Measurements from ENCODE around the gene HS3ST3A1.

The HS3ST3A1 gene

GRCh38 chr17:13476720-13477119 lies 125.0 kb downstream of the HS3ST3A1 start:
- DNase-seq: peak; percentile 15
- WGBS (ENCODE audit: extremely low coverage, insufficient coverage, low lambda C conversion rate): no CpG with 5 or more reads among the region's 1 CpG
- H3K18ac ChIP-seq (ENCODE audit: low read length): no peak overlapping the region

GRCh38 chr17:13475574-13476223 lies 126.0 kb downstream of the HS3ST3A1 start:
- Histone ChIP-seq H3K18ac (ENCODE audit: low read length) (no peak overlapping the region), H3K4me2 (ENCODE audit: low read length) (no peak overlapping the region), H3K4me3 (ENCODE audit: low read length) (no peak overlapping the region), H3K36me3 (ENCODE audit: control insufficient read depth, insufficient read depth, low read length) (no peaks in the 10 kb centered on the region), H2BK120ac (ENCODE audit: low read depth, low read length) (no peak overlapping the region), H4K8ac (ENCODE audit: low read depth, low read length) (no peak overlapping the region), H3K79me1 (ENCODE audit: low read length) (no peaks in the 10 kb centered on the region), H3K4me1 (ENCODE audit: control insufficient read depth, low read depth, low read length) (peaks cover 4% of the 10 kb centered on the region), H2AK5ac (ENCODE audit: low read length) (no peak overlapping the region), H4K5ac (ENCODE audit: low read length) (no peak overlapping the region), H2BK5ac (ENCODE audit: low read length) (no peak overlapping the region), H3K23ac (ENCODE audit: low read length) (no peak overlapping the region), H3K4ac (ENCODE audit: low read depth, low read length) (no peak overlapping the region), H3K9ac (ENCODE audit: low read length) (no peak overlapping the region), H2BK15ac (replicated peaks; ENCODE audit: low read depth) (no peak overlapping the region), H3K27me3 (ENCODE audit: insufficient read depth, low read length, poor library complexity) (no peaks in the 10 kb centered on the region), H3K56ac (ENCODE audit: low read length) (no peak overlapping the region), H3K27ac (ENCODE audit: low read depth, low read length) (no peak overlapping the region), H3K79me2 (ENCODE audit: control insufficient read depth, insufficient read depth, low read length) (no peaks in the 10 kb centered on the region)
- DNase-seq: no peak
- no CpG with 5 or more reads among the region's 2 CpGs for WGBS (ENCODE audit: extremely low coverage, insufficient coverage, low lambda C conversion rate)

More at GRCh38 chr17:13476720-13477119, 125.0 kb downstream of the HS3ST3A1 start:
- Histone ChIP-seq H3K4ac (ENCODE audit: low read depth, low read length) (no peak overlapping the region), H3K36me3 (ENCODE audit: control insufficient read depth, insufficient read depth, low read length) (no peaks in the 10 kb centered on the region), H3K56ac (ENCODE audit: low read length) (no peak overlapping the region), H3K4me2 (ENCODE audit: low read length) (no peak overlapping the region), H3K4me3 (ENCODE audit: low read length) (no peak overlapping the region), H2BK120ac (ENCODE audit: low read depth, low read length) (no peak overlapping the region), H4K5ac (ENCODE audit: low read length) (no peak overlapping the region), H2BK5ac (ENCODE audit: low read length) (no peak overlapping the region), H3K79me1 (ENCODE audit: low read length) (no peaks in the 10 kb centered on the region), H3K79me2 (ENCODE audit: control insufficient read depth, insufficient read depth, low read length) (no peaks in the 10 kb centered on the region), H4K8ac (ENCODE audit: low read depth, low read length) (no peak overlapping the region), H3K4me1 (ENCODE audit: control insufficient read depth, low read depth, low read length) (peaks cover 4% of the 10 kb centered on the region), H3K27me3 (ENCODE audit: insufficient read depth, low read length, poor library complexity) (no peaks in the 10 kb centered on the region), H3K27ac (ENCODE audit: low read depth, low read length) (no peak overlapping the region), H3K9ac (ENCODE audit: low read length) (no peak overlapping the region), H2BK15ac (replicated peaks; ENCODE audit: low read depth) (no peak overlapping the region), H2AK5ac (ENCODE audit: low read length) (no peak overlapping the region), H3K23ac (ENCODE audit: low read length) (no peak overlapping the region)

GRCh38 chr17:13474073-13474800 lies 127.5 kb downstream of the HS3ST3A1 start:
- Histone ChIP-seq H2BK15ac (replicated peaks; ENCODE audit: low read depth) (no peak overlapping the region), H3K56ac (ENCODE audit: low read length) (no peak overlapping the region), H2BK120ac (ENCODE audit: low read depth, low read length) (no peak overlapping the region), H3K4me1 (ENCODE audit: control insufficient read depth, low read depth, low read length) (peaks cover 4% of the 10 kb centered on the region), H3K4ac (ENCODE audit: low read depth, low read length) (no peak overlapping the region), H3K4me3 (ENCODE audit: low read length) (no peak overlapping the region), H3K36me3 (ENCODE audit: control insufficient read depth, insufficient read depth, low read length) (no peaks in the 10 kb centered on the region), H3K4me2 (ENCODE audit: low read length) (no peak overlapping the region), H2AK5ac (ENCODE audit: low read length) (no peak overlapping the region), H3K27me3 (ENCODE audit: insufficient read depth, low read length, poor library complexity) (no peaks in the 10 kb centered on the region), H3K9ac (ENCODE audit: low read length) (no peak overlapping the region), H3K79me1 (ENCODE audit: low read length) (no peaks in the 10 kb centered on the region), H4K8ac (ENCODE audit: low read depth, low read length) (no peak overlapping the region), H3K79me2 (ENCODE audit: control insufficient read depth, insufficient read depth, low read length) (no peaks in the 10 kb centered on the region), H3K23ac (ENCODE audit: low read length) (no peak overlapping the region), H2BK5ac (ENCODE audit: low read length) (no peak overlapping the region), H3K18ac (ENCODE audit: low read length) (no peak overlapping the region), H3K27ac (ENCODE audit: low read depth, low read length) (no peak overlapping the region), H4K5ac (ENCODE audit: low read length) (no peak overlapping the region)
- WGBS (ENCODE audit: extremely low coverage, insufficient coverage, low lambda C conversion rate): no CpG with 5 or more reads among the region's 10 CpGs
- no peak for DNase-seq

GRCh38 chr17:13465678-13466077 lies 136.1 kb downstream of the HS3ST3A1 start:
- no peak overlapping the region for H2BK15ac ChIP-seq (replicated peaks; ENCODE audit: low read depth)
- H3K56ac ChIP-seq (ENCODE audit: low read length): no peak overlapping the region
- H3K27me3 ChIP-seq (ENCODE audit: insufficient read depth, low read length, poor library complexity): no peaks in the 10 kb centered on the region
- H3K79me1 ChIP-seq (ENCODE audit: low read length): no peaks in the 10 kb centered on the region
- H3K4me3 ChIP-seq (ENCODE audit: low read length): no peak overlapping the region
- no peak overlapping the region for H4K8ac ChIP-seq (ENCODE audit: low read depth, low read length)
- H3K4ac ChIP-seq (ENCODE audit: low read depth, low read length): no peak overlapping the region
- DNase-seq: no peak
- no peak overlapping the region for H3K9ac ChIP-seq (ENCODE audit: low read length)
- H3K18ac ChIP-seq (ENCODE audit: low read length): no peak overlapping the region
- WGBS (ENCODE audit: extremely low coverage, insufficient coverage, low lambda C conversion rate): no CpG with 5 or more reads among the region's 3 CpGs
- no peak overlapping the region for H3K23ac ChIP-seq (ENCODE audit: low read length)
- H3K27ac ChIP-seq (ENCODE audit: low read depth, low read length): no peak overlapping the region
- H3K4me1 ChIP-seq (ENCODE audit: control insufficient read depth, low read depth, low read length): no peaks in the 10 kb centered on the region
- H3K4me2 ChIP-seq (ENCODE audit: low read length): no peak overlapping the region
- no peaks in the 10 kb centered on the region for H3K79me2 ChIP-seq (ENCODE audit: control insufficient read depth, insufficient read depth, low read length)
- no peak overlapping the region for H2BK120ac ChIP-seq (ENCODE audit: low read depth, low read length)
- no peaks in the 10 kb centered on the region for H3K36me3 ChIP-seq (ENCODE audit: control insufficient read depth, insufficient read depth, low read length)
- no peak overlapping the region for H2BK5ac ChIP-seq (ENCODE audit: low read length)
- no peak overlapping the region for H4K5ac ChIP-seq (ENCODE audit: low read length)
- H2AK5ac ChIP-seq (ENCODE audit: low read length): no peak overlapping the region

GRCh38 chr17:13462673-13463124 lies 139.0 kb downstream of the HS3ST3A1 start:
- H4K5ac ChIP-seq (ENCODE audit: low read length): no peak overlapping the region

More at GRCh38 chr17:13462673-13463124, 139.0 kb downstream of the HS3ST3A1 start:
- no peaks in the 10 kb centered on the region for H3K4me1 ChIP-seq (ENCODE audit: control insufficient read depth, low read depth, low read length)
- DNase-seq: no peak
- H3K4me3 ChIP-seq (ENCODE audit: low read length): no peak overlapping the region
- H3K18ac ChIP-seq (ENCODE audit: low read length): no peak overlapping the region
- H3K79me2 ChIP-seq (ENCODE audit: control insufficient read depth, insufficient read depth, low read length): no peaks in the 10 kb centered on the region
- no peak overlapping the region for H3K56ac ChIP-seq (ENCODE audit: low read length)
- no peak overlapping the region for H3K4ac ChIP-seq (ENCODE audit: low read depth, low read length)
- H3K27me3 ChIP-seq (ENCODE audit: insufficient read depth, low read length, poor library complexity): no peaks in the 10 kb centered on the region
- H2BK120ac ChIP-seq (ENCODE audit: low read depth, low read length): no peak overlapping the region
- H3K36me3 ChIP-seq (ENCODE audit: control insufficient read depth, insufficient read depth, low read length): no peaks in the 10 kb centered on the region
- no peak overlapping the region for H3K9ac ChIP-seq (ENCODE audit: low read length)
- no peak overlapping the region for H2AK5ac ChIP-seq (ENCODE audit: low read length)
- no peak overlapping the region for H4K8ac ChIP-seq (ENCODE audit: low read depth, low read length)
- no CpG with 5 or more reads among the region's 8 CpGs for WGBS (ENCODE audit: extremely low coverage, insufficient coverage, low lambda C conversion rate)
- H3K79me1 ChIP-seq (ENCODE audit: low read length): no peaks in the 10 kb centered on the region
- H2BK5ac ChIP-seq (ENCODE audit: low read length): no peak overlapping the region
- no peak overlapping the region for H2BK15ac ChIP-seq (replicated peaks; ENCODE audit: low read depth)
- H3K23ac ChIP-seq (ENCODE audit: low read length): no peak overlapping the region
- no peak overlapping the region for H3K27ac ChIP-seq (ENCODE audit: low read depth, low read length)
- H3K4me2 ChIP-seq (ENCODE audit: low read length): no peak overlapping the region

All from mesendoderm (in vitro differentiated cells).